ENCODE results near the gene ARHGAP21. TPM values are rescaled to one million over a fixed set of nuclear protein-coding genes. Genes with fewer than 3 reads are reported as not detected.

Gene ARHGAP21
- total RNA-seq, 2 donors from 2014 or later: 95.6 to 101 TPM

DNA sequence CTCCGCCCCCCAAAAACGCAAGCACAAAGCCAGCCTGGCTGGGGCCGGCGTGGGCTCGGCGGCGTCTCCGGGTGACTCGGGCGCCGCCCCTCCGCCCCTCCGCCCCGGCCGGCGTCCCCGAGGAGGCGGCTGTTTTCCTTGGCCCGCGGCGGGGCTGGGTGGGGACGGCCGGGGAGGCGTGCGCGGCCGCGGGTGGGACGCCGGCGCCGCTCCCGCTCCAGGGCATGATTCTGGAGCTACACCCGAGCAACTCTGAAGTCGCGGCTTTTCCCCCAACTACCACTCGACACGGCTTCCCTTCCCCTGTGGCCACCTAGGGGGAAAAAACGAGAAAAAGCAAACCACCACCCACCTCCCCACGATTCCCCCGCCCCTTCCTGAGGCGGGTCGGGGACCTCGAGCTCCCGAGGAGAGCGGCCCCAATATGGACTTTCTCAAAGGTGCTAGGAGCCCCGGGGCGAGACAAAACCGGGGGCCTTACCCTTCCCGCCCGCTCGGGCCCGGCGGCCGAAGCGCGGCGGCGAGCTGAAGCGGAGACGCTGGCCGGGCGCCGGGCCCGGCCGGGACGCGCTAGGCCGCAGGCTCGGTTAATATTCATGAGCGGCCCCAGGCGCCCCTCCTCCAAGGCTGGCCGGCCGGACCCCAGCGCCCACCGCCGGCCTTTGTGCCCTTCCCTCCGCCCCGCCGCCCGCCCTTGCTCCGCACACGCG, 856 bp downstream of the ARHGAP21 start:
- H3K4me1 ChIP-seq (ENCODE audit: control insufficient read depth in 1 of 2, low read depth in 2 of 2): peaks cover 9 to 31% of the 10 kb centered on the region in 2 donors

DNA sequence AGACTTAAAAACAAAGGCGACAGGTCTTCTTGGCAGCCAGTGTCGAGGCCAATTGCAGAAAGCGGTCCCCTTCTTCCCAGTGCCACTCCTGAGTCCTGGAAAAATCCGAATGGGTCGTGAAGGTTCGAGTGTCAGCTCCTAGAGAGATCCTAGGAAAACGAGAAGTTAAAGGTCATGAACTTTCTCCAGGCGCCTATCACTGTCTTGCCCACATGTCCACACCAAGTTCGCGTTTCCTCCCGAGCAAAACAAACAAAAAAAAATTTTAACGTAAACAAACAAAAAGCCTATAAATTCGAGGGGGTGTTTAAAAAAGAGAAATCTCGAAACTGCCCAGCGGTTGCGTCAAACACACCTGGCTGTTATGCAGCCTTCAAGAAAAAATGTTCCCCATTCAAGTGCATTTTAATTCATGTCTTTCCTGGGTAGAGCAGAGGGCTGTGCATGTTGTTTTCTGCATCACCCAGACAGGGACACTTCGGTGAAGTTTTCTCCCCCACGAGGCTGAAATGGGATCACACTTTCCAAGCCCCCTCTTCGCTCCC, 1.5 kb downstream of the ARHGAP21 start:
- ATAC-seq (ENCODE audit: insufficient number of reproducible peaks, low FRiP score, low read depth) (no peak), DNase-seq (ENCODE audit: low spot score) (no peak)
- Histone ChIP-seq H3K4me1 (ENCODE audit: control insufficient read depth in 1 of 2, low read depth in 2 of 2) (peaks cover 9 to 34% of the 10 kb centered on the region in 2 donors), H3K27me3 (replicated peaks; ENCODE audit: insufficient read depth) (no peaks in the 10 kb centered on the region), H3K36me3 (no peaks in the 10 kb centered on the region), H3K9me3 (no peaks in the 10 kb centered on the region), H3K27ac (peak overlapping the region; percentile 92 to 96), H3K4me3 (peak overlapping the region; percentile 84)
- no peak for TF ChIP-seq CTCF (IDR thresholded peaks at IDR 0.05)

More for the DNA sequence above, 856 bp downstream of the ARHGAP21 start:
- TF ChIP-seq CTCF (IDR thresholded peaks at IDR 0.05): no peak
- Histone ChIP-seq H3K27me3 (replicated peaks; ENCODE audit: insufficient read depth) (no peaks in the 10 kb centered on the region), H3K4me3 (peak overlapping the region; percentile 84), H3K36me3 (no peaks in the 10 kb centered on the region), H3K9me3 (no peaks in the 10 kb centered on the region), H3K27ac (peak overlapping the region; percentile 92 to 96)
- ATAC-seq (ENCODE audit: insufficient number of reproducible peaks, low FRiP score, low read depth) (peak; percentile 13), DNase-seq (ENCODE audit: low spot score) (no peak)

DNA sequence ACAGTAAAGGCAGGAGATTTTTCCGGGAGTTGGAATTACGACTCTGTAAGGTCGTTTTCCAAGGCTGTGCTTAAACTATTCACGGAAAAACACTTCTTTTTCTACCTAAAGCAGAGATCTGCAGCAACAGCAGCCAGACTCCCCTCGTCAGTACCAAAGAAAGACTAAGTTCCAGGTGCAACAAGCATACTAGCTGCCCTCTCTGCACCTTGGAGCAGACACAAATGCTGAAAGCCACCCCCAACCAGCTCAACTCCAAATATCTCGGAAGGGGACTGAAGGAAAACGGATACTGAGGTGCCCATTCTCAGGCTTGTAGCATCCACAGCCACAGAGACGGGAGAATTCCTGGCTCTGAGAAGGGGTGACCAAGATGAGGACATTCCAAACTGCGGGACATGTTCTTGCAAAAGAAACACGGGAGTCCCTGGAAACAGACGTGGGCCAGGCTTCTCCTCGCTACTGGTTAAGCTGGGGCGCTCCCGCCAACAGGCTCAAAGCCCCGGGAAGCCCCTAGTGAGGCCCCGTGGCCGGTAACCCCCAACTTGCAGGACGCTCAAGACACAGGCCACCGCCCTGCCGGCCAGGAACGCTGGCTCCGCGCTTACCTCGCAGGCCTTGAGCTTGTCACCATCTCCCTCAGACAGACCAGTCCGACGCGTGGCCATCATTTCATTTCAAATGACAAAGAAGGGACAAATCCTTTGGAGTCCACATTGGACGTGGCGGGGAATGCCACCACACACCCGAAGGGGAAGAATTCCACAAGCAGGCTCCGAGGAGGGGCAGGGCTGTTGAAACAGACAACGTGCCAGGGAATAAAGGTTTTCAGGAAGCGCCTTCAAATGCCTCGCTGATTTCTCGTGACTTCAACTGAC, 2.2 kb downstream of the ARHGAP21 start:
- H3K36me3 ChIP-seq: no peaks in the 10 kb centered on the region
- H3K9me3 ChIP-seq: no peaks in the 10 kb centered on the region
- H3K27me3 ChIP-seq (replicated peaks; ENCODE audit: insufficient read depth): no peaks in the 10 kb centered on the region
- no peak for ATAC-seq (ENCODE audit: insufficient number of reproducible peaks, low FRiP score, low read depth)
- H3K4me1 ChIP-seq (ENCODE audit: control insufficient read depth in 1 of 2, low read depth in 2 of 2): peaks cover 12 to 38% of the 10 kb centered on the region in 2 donors
- DNase-seq (ENCODE audit: low spot score): no peak
- H3K27ac ChIP-seq: peak overlapping the region; percentile 92 to 96
- no peak for TF ChIP-seq CTCF (IDR thresholded peaks at IDR 0.05)
- H3K4me3 ChIP-seq: peak overlapping the region; percentile 84

- H3K9me3 ChIP-seq: no peaks in the 10 kb centered on the region
- ATAC-seq (ENCODE audit: insufficient number of reproducible peaks, low FRiP score, low read depth): no peak
- H3K27me3 ChIP-seq (replicated peaks; ENCODE audit: insufficient read depth): no peaks in the 10 kb centered on the region
- peaks cover 18 to 50% of the 10 kb centered on the region in 2 donors for H3K4me1 ChIP-seq (ENCODE audit: control insufficient read depth in 1 of 2, low read depth in 2 of 2)
- no peak overlapping the region for H3K27ac ChIP-seq
- no peak for DNase-seq (ENCODE audit: low spot score)
- no peak for TF ChIP-seq CTCF (IDR thresholded peaks at IDR 0.05)
- H3K36me3 ChIP-seq: no peaks in the 10 kb centered on the region
- peak overlapping the region; percentile 84 for H3K4me3 ChIP-seq
Observed at GRCh38 chr10:24720096-24720495, 3.6 kb downstream of the ARHGAP21 start.
